ENCODE data around the gene QRSL1. TPM values are rescaled to one million over a fixed set of nuclear protein-coding genes. Genes with fewer than 3 reads are reported as not detected.

The QRSL1 gene
- total and polyA plus RNA-seq, 2 of the 4 experiments (the other 2 are of a cell fraction): 6.1 to 10.9 TPM

DNA sequence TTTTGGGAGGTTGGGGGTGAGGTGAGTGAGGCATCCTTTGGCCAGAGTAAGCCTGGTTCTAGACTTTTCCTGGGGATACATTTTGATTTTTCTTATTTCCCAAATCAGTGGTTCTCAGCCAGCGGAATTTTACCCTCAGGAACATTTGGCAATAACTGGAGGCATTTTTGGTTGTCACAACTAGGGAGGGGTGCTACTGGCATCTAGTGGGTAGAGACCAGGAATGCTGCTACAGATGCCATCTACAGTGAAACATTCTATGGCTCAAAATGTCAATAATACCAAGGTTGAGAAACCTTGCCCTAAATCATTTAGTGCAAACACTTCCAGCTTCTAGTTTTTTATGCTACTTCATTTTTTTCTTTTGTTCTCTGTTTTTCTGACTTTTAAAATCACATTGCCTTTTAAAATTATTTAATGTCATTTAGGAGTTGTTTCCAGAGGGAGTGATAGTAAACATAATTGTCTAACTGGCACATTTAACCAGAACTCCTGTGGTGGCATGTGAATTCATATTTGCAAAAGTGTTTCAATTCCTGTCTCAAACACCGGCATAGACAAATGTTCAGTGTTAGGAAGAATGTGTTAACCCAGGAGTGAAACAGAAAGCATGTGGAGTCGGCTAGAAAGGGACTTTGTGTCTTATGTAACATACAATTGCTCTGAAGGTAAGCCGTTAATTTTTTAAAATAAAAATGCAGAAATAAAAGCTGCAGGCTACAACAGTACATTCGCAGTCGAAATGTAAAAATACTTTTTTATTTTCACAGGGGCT is 59.0 kb downstream of the QRSL1 start:
- no peak for ATAC-seq (ENCODE audit: low read depth)
- CTCF ChIA-PET: no interaction called here
- no peak overlapping the region for H3K56ac ChIP-seq (ENCODE audit: extremely low read depth, insufficient read depth, low read length)

More for the DNA sequence above, 59.0 kb downstream of the QRSL1 start:
- Histone ChIP-seq H3K4ac (ENCODE audit: low read depth, low read length) (no peak overlapping the region), H3K4me2 (ENCODE audit: low read depth, low read length) (no peak overlapping the region), H4K20me1 (ENCODE audit: insufficient read depth, low read length) (no peaks in the 10 kb centered on the region), H3K4me3 (ENCODE audit: insufficient read depth, low read depth, low read length) (no peak overlapping the region), H2BK20ac (ENCODE audit: low read depth, low read length) (no peak overlapping the region), H4K91ac (ENCODE audit: insufficient read depth, low read depth, low read length) (no peak overlapping the region), H3K27ac (ENCODE audit: insufficient read depth, low read length) (no peak overlapping the region), H3K79me1 (ENCODE audit: low read depth in 1 of 2, low read length in 2 of 2) (no peaks in the 10 kb centered on the region), H3K23ac (ENCODE audit: low read depth, low read length) (no peak overlapping the region), H4K8ac (ENCODE audit: low read depth in 2 of 2, low read length in 2 of 2) (no peak overlapping the region), H2BK15ac (ENCODE audit: low read depth, low read length) (no peak overlapping the region), H2BK120ac (ENCODE audit: low read depth, low read length) (no peak overlapping the region), H3K14ac (replicated peaks; ENCODE audit: low read depth, low read length) (no peak overlapping the region), H2AFZ (replicated peaks; ENCODE audit: low read length, poor library complexity) (no peak overlapping the region), H3K27me3 (ENCODE audit: control insufficient read depth, insufficient read depth, low read length) (peaks cover 4% of the 10 kb centered on the region), H3K18ac (ENCODE audit: low read depth, low read length) (no peak overlapping the region), H3K36me3 (ENCODE audit: control insufficient read depth, insufficient read depth, low read length) (no peaks in the 10 kb centered on the region), H3K9me1 (ENCODE audit: insufficient read depth, low read length) (no peaks in the 10 kb centered on the region), H2AK5ac (ENCODE audit: low read depth, low read length) (no peak overlapping the region), H4K5ac (ENCODE audit: low read depth, low read length) (no peak overlapping the region), H2BK5ac (ENCODE audit: low read depth, low read length, poor library complexity, severe bottlenecking) (no peak overlapping the region), H3K9ac (ENCODE audit: low read depth, low read length) (no peak overlapping the region), H3K9me3 (ENCODE audit: control insufficient read depth, insufficient read depth, low read length) (no peaks in the 10 kb centered on the region), H2AK9ac (replicated peaks; ENCODE audit: low read depth, low read length, poor library complexity) (no peak overlapping the region), H3K4me1 (ENCODE audit: control insufficient read depth, insufficient read depth, low read length) (no peaks in the 10 kb centered on the region)
- dilution Hi-C loops (cut with HindIII; ENCODE audit: low sequenced_read_pairs, unreplicated experiment) (no loop called here), intact Hi-C loops (cut with micrococcal nuclease) (no loop called here), in situ Hi-C loops (cut with MboI; ENCODE audit: low sequenced_read_pairs) (no loop called here)
- DNase-seq: no peak
- WGBS, 2 experiments (ENCODE audit: extremely low coverage in 2 of 2, insufficient read length in 1 of 2): 100% methylated on average over 1 of the region's 6 CpGs; no CpG with 5 or more reads in 1 of the 2 experiments
- POLR2A ChIA-PET (ENCODE audit: unreplicated experiment): no interaction called here
- BruUV-seq (replicated peaks): no TSS peak
- TF ChIP-seq CEBPB (IDR thresholded peaks at IDR 0.05; ENCODE audit: low read depth, low read length) (no peak), MXI1 (IDR thresholded peaks at IDR 0.05; ENCODE audit: borderline replicate concordance, low read depth, low read length) (no peak), RAD21 (IDR thresholded peaks at IDR 0.05; ENCODE audit: low read length) (no peak), NFE2L2 (IDR thresholded peaks at IDR 0.05; ENCODE audit: low read depth, low read length) (no peak), CHD1 (IDR thresholded peaks at IDR 0.05; ENCODE audit: low read depth, low read length) (no peak), RFX5 (IDR thresholded peaks at IDR 0.05; ENCODE audit: low read depth, low read length) (no peak), RCOR1 (IDR thresholded peaks at IDR 0.05; ENCODE audit: insufficient replicate concordance, low read length) (no peak), BHLHE40 (IDR thresholded peaks at IDR 0.05; ENCODE audit: low read depth, low read length) (no peak), MAFK (IDR thresholded peaks at IDR 0.05; ENCODE audit: low read depth, low read length) (no peak), POLR2A (IDR thresholded peaks at IDR 0.05; ENCODE audit: low read depth, low read length) (no peak)
- TF ChIP-seq, protein P1, sequence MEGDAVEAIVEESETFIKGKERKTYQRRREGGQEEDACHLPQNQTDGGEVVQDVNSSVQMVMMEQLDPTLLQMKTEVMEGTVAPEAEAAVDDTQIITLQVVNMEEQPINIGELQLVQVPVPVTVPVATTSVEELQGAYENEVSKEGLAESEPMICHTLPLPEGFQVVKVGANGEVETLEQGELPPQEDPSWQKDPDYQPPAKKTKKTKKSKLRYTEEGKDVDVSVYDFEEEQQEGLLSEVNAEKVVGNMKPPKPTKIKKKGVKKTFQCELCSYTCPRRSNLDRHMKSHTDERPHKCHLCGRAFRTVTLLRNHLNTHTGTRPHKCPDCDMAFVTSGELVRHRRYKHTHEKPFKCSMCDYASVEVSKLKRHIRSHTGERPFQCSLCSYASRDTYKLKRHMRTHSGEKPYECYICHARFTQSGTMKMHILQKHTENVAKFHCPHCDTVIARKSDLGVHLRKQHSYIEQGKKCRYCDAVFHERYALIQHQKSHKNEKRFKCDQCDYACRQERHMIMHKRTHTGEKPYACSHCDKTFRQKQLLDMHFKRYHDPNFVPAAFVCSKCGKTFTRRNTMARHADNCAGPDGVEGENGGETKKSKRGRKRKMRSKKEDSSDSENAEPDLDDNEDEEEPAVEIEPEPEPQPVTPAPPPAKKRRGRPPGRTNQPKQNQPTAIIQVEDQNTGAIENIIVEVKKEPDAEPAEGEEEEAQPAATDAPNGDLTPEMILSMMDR (conservative IDR thresholded peaks at IDR 0.05; ENCODE audit: low read depth, low read length): no peak
- TF ChIP-seq, protein P2, sequence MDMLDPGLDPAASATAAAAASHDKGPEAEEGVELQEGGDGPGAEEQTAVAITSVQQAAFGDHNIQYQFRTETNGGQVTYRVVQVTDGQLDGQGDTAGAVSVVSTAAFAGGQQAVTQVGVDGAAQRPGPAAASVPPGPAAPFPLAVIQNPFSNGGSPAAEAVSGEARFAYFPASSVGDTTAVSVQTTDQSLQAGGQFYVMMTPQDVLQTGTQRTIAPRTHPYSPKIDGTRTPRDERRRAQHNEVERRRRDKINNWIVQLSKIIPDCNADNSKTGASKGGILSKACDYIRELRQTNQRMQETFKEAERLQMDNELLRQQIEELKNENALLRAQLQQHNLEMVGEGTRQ (IDR thresholded peaks at IDR 0.05; ENCODE audit: low read depth, low read length): no peak

All from IMR-90 (cell line).